Activated T-helper 1 cell treated with anti-CD3 and anti-CD28 coated beads, Interleukin-12 subunit alpha, Interleukin-12 subunit beta, Interleukin-2, Interleukin-4 antibody, amounts not matched to agents 30 ng/mL and 10 ng/mL and 1 ng/mL, durations not matched to agents 14 hours and 24 hours and 36 hours (primary cell): ENCODE results near the gene PWP1. TPM values are rescaled to one million over a fixed set of nuclear protein-coding genes. Genes with fewer than 3 reads are reported as not detected.

ENCODE experiments used
- DNase-seq: peaks from one replicate; pipeline ENCODE4 v3.0.0; 2021; ENCODE audit warnings: low spot score
- H3K27ac Mint-ChIP-seq: one replicate; pipeline ENCODE4 v1.8.0; 2021; ENCODE audit warnings: mild to moderate bottlenecking, mixed read lengths
- H3K27me3 Mint-ChIP-seq: one replicate; pipeline ENCODE4 v1.8.0; 2022; ENCODE audit warnings: mild to moderate bottlenecking, moderate library complexity, mixed read lengths; ENCODE audit not compliant: insufficient read depth
- H3K36me3 Mint-ChIP-seq: one replicate; pipeline ENCODE4 v1.8.0; 2021; ENCODE audit warnings: low read depth, mixed read lengths
- H3K4me1 Mint-ChIP-seq: one replicate; pipeline ENCODE4 v1.8.0; 2021; ENCODE audit warnings: low read depth, mixed read lengths
- H3K4me3 Mint-ChIP-seq: one replicate; pipeline ENCODE4 v1.8.0; 2021; ENCODE audit warnings: mild to moderate bottlenecking, moderate library complexity, mixed read lengths
- H3K9me3 Mint-ChIP-seq: one replicate; pipeline ENCODE4 v1.8.0; 2021; ENCODE audit warnings: mixed read lengths
- intact Hi-C: fragments of 100-400 bp; cut with micrococcal nuclease; formaldehyde crosslinking; loops from one replicate; pipeline ENCODE4 v1.15.1; 2024
- total RNA-seq: library from RNA; stranded (reverse); gene quantifications from 2 replicates; pipeline ENCODE4 v1.2.3, GENCODE V29; 2022

The PWP1 gene
- total RNA-seq, 1 donor from 2014 or later = 54.4 TPM

GRCh38 chr12:107730618-107731341 lies 45.2 kb downstream of the PWP1 start:
- Mint-ChIP-seq H3K27me3 (no peaks in the 10 kb centered on the region), H3K4me3 (no peak overlapping the region), H3K27ac (no peak overlapping the region), H3K36me3 (peaks cover 22% of the 10 kb centered on the region), H3K9me3 (no peaks in the 10 kb centered on the region), H3K4me1 (no peaks in the 10 kb centered on the region)
- DNase-seq = no peak
- intact Hi-C loops = no loop called here

- intact Hi-C loops = no loop called here
- H3K4me1 Mint-ChIP-seq = no peaks in the 10 kb centered on the region
- H3K27me3 Mint-ChIP-seq = no peaks in the 10 kb centered on the region
- no peaks in the 10 kb centered on the region for H3K9me3 Mint-ChIP-seq
- H3K4me3 Mint-ChIP-seq = no peak overlapping the region
- no peak for DNase-seq
- H3K27ac Mint-ChIP-seq = no peak overlapping the region
- peaks cover 27% of the 10 kb centered on the region for H3K36me3 Mint-ChIP-seq
These were observed 45.8 kb downstream of the PWP1 start for GRCh38 chr12:107731366-107731765.

GRCh38 chr12:107732365-107732764 lies 46.8 kb downstream of the PWP1 start:
- H3K4me3 Mint-ChIP-seq = no peak overlapping the region
- H3K9me3 Mint-ChIP-seq = no peaks in the 10 kb centered on the region
- H3K27me3 Mint-ChIP-seq = no peaks in the 10 kb centered on the region
- no peak for DNase-seq
- H3K27ac Mint-ChIP-seq = no peak overlapping the region
- H3K4me1 Mint-ChIP-seq = peaks cover 4% of the 10 kb centered on the region
- intact Hi-C loops = no loop called here
- H3K36me3 Mint-ChIP-seq = peaks cover 36% of the 10 kb centered on the region

GRCh38 chr12:107734139-107734538 lies 48.5 kb downstream of the PWP1 start:
- intact Hi-C loops = no loop called here
- DNase-seq = no peak
- no peak overlapping the region for H3K4me3 Mint-ChIP-seq
- H3K4me1 Mint-ChIP-seq = peaks cover 5% of the 10 kb centered on the region
- H3K27me3 Mint-ChIP-seq = no peaks in the 10 kb centered on the region
- H3K9me3 Mint-ChIP-seq = no peaks in the 10 kb centered on the region
- no peak overlapping the region for H3K27ac Mint-ChIP-seq
- peaks cover 50% of the 10 kb centered on the region for H3K36me3 Mint-ChIP-seq

- no peak overlapping the region for H3K4me3 Mint-ChIP-seq
- H3K9me3 Mint-ChIP-seq = no peaks in the 10 kb centered on the region
- DNase-seq = no peak
- H3K27ac Mint-ChIP-seq = no peak overlapping the region
- intact Hi-C loops = no loop called here
- no peaks in the 10 kb centered on the region for H3K27me3 Mint-ChIP-seq
- H3K4me1 Mint-ChIP-seq = peaks cover 5% of the 10 kb centered on the region
- peaks cover 61% of the 10 kb centered on the region for H3K36me3 Mint-ChIP-seq
These were observed 50.2 kb downstream of the PWP1 start for GRCh38 chr12:107735763-107736162.

GRCh38 chr12:107736914-107737313 lies 51.3 kb downstream of the PWP1 start:
- H3K36me3 Mint-ChIP-seq = peaks cover 71% of the 10 kb centered on the region
- intact Hi-C loops = no loop called here
- H3K9me3 Mint-ChIP-seq = no peaks in the 10 kb centered on the region
- no peak overlapping the region for H3K4me3 Mint-ChIP-seq
- no peak for DNase-seq
- H3K27ac Mint-ChIP-seq = no peak overlapping the region
- H3K4me1 Mint-ChIP-seq = peaks cover 5% of the 10 kb centered on the region
- H3K27me3 Mint-ChIP-seq = no peaks in the 10 kb centered on the region

- H3K4me1 Mint-ChIP-seq = no peaks in the 10 kb centered on the region
- H3K36me3 Mint-ChIP-seq = peaks cover 33% of the 10 kb centered on the region
- no peak for DNase-seq
- H3K9me3 Mint-ChIP-seq = no peaks in the 10 kb centered on the region
- intact Hi-C loops = no loop called here
- no peak overlapping the region for H3K27ac Mint-ChIP-seq
- no peaks in the 10 kb centered on the region for H3K27me3 Mint-ChIP-seq
- no peak overlapping the region for H3K4me3 Mint-ChIP-seq
These were observed 62.9 kb downstream of the PWP1 start for GRCh38 chr12:107748472-107748871.

- Mint-ChIP-seq H3K4me1 (peaks cover 5% of the 10 kb centered on the region), H3K36me3 (peaks cover 33% of the 10 kb centered on the region), H3K27me3 (no peaks in the 10 kb centered on the region), H3K27ac (no peak overlapping the region), H3K9me3 (no peaks in the 10 kb centered on the region), H3K4me3 (no peak overlapping the region)
- intact Hi-C loops = no loop called here
- DNase-seq = no peak
These were observed 63.5 kb downstream of the PWP1 start for GRCh38 chr12:107749083-107749482.

GRCh38 chr12:107759410-107759809 lies 73.8 kb downstream of the PWP1 start:
- no peaks in the 10 kb centered on the region for H3K9me3 Mint-ChIP-seq
- peaks cover 13% of the 10 kb centered on the region for H3K36me3 Mint-ChIP-seq
- peaks cover 40% of the 10 kb centered on the region for H3K4me1 Mint-ChIP-seq
- intact Hi-C loops = loop anchor here (2.0 to 5.0 kb wide), 2 partner anchors 153 to 1512 kb away; partner anchors contain the start of gene CKAP4
- H3K27ac Mint-ChIP-seq = peak overlapping the region; percentile 89
- H3K27me3 Mint-ChIP-seq = peaks cover 3% of the 10 kb centered on the region
- H3K4me3 Mint-ChIP-seq = peak overlapping the region; percentile 92
- no peak for DNase-seq

GRCh38 chr12:107760207-107760808 lies 74.7 kb downstream of the PWP1 start:
- H3K4me1 Mint-ChIP-seq = peaks cover 40% of the 10 kb centered on the region
- peaks cover 7% of the 10 kb centered on the region for H3K36me3 Mint-ChIP-seq
- peak overlapping the region; percentile 89 for H3K27ac Mint-ChIP-seq
- no peaks in the 10 kb centered on the region for H3K9me3 Mint-ChIP-seq
- peaks cover 3% of the 10 kb centered on the region for H3K27me3 Mint-ChIP-seq
- DNase-seq = peak; percentile 23
- intact Hi-C loops = loop anchor here (2.0 to 5.0 kb wide), 5 partner anchors 443 to 1458 kb away; partner anchors contain the start of genes ALKBH2, FICD, ISCU and SART3
- peak overlapping the region; percentile 92 for H3K4me3 Mint-ChIP-seq

- intact Hi-C loops = loop anchor here (1.0 to 5.0 kb wide), 8 partner anchors 76 to 1459 kb away; partner anchors contain the start of genes ALKBH2, CRY1, FICD and ISCU
- H3K27ac Mint-ChIP-seq = peak within 1 kb of the TSS; percentile 89
- DNase-seq = peak; percentile 91
- H3K36me3 Mint-ChIP-seq = peaks cover 7% of the 10 kb centered on the region
- H3K4me1 Mint-ChIP-seq = peaks cover 40% of the 10 kb centered on the region
- H3K27me3 Mint-ChIP-seq = peaks cover 3% of the 10 kb centered on the region
- H3K4me3 Mint-ChIP-seq = peak within 1 kb of the TSS; percentile 92
- no peaks in the 10 kb centered on the region for H3K9me3 Mint-ChIP-seq
These were observed 75.4 kb downstream of the PWP1 start, which contains the start of gene PRDM4 for GRCh38 chr12:107760809-107761501. PRDM4 (minus strand) TSS chr12:107761137; CDS start chr12:107760515, 622 bp downstream.

GRCh38 chr12:107761502-107761904 lies 75.9 kb downstream of the PWP1 start:
- Mint-ChIP-seq H3K27me3 (peaks cover 6% of the 10 kb centered on the region), H3K27ac (peak overlapping the region; percentile 87), H3K36me3 (peaks cover 4% of the 10 kb centered on the region), H3K4me1 (peaks cover 40% of the 10 kb centered on the region), H3K4me3 (peak overlapping the region; percentile 88), H3K9me3 (no peaks in the 10 kb centered on the region)
- intact Hi-C loops = loop anchor here (1.0 to 5.0 kb wide), 8 partner anchors 76 to 1459 kb away; partner anchors contain the start of genes ALKBH2, CRY1, FICD and ISCU
- no peak for DNase-seq
